GM11168 (cell line): ENCODE data around the gene GGT5.
"Not testable (repeated sequence)": the region's sequence is repeated elsewhere in the genome, so short reads cannot be mapped to it uniquely, and the experiment has no call there.

Experiments
- in situ Hi-C: fragments of 300-500 bp; cut with MboI; formaldehyde crosslinking; loops from one replicate; pipeline ENCODE4 v1.12.0; 2022; ENCODE audit warnings: low sequenced_read_pairs; ENCODE audit not compliant: unreplicated experiment

GGT5 gene

DNA sequence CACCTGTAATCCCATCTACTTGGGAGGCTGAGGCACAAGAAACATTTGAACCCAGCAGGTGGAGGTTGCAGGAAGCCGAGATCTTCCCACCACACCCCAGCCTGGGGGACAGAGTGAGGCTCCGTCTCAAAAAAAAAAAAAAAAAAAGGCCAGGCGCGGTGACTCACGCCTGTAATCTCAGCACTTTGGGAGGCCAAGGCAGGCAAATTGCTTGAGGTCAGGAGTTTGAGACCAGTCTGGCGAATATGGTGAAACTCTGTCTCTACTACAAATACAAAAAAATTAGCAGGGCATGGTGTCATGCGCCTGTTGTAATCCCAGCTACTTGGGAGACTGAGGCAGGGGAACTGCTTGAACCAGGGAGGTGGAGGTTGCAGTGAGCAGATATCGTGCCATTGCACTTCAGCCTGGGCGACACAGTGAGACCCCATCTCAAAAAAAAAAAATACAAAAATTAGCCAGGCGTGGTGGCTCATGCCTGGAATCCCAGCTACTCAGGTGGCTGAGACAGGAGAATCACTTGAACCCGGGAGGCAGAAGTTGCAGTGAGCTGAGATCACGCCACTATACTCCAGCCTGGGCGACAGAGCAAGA, 6.7 kb downstream of the GGT5 start:
- in situ Hi-C loops, result not testable (repeated sequence)

DNA sequence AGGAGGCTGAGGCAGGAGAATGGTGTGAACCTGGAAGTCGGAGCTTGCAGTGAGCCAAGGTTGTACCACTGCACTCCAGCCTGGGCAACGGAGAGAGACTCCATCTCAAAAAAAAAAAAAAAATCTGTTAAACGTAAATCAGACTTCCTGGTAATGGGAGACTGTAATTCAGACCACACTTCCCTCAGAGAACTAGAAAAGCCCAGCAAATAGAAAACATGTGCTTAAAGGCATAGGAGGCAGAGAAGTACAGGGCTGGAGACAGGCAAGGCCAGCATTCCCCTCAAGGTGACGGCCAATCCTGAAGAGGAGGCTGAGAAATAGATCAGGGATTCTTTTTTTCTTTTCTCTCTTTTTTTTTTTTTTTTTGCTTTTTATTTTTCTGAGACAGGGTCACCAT, 8.2 kb downstream of the GGT5 start:
- in situ Hi-C loops, result no loop called here

DNA sequence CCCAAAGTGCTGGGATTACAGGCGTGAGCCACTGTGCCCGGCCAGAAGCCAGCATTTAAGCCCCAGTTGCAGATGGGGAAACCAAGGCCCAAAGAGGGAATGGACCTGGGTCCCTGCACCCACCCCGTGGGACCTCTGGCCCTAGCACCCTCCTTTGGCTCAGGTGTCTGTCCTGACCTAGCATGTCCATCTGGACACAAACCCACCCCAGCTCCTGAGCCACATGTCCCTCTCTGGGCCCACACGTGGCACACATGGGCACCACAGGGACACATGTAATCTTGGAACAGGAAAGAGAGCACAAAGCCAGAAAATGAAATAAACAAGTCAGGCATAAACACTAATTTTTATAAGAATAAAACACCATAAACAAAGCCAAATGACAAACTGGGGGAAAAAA, 9.6 kb downstream of the GGT5 start:
- in situ Hi-C loops, result no loop called here

DNA sequence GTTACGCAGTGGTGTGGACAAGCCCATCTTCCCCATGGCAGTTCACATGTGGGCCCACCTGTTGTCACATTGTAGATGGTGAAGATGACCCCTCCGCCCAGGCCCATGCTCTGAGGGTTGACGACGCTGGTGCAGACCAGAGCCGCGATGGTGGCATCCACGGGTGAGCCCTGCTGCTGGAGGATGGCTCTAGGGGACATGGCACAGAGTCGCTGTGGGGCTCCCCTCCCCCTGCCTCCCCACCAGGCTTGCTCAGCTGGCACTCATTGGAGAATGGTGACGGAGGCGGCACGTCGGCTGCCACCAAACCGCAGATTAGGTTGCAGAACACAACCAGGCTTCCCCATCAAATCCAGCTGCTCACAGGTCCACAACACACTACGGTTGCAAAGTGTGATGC, 11.1 kb downstream of the GGT5 start:
- in situ Hi-C loops, result no loop called here

DNA sequence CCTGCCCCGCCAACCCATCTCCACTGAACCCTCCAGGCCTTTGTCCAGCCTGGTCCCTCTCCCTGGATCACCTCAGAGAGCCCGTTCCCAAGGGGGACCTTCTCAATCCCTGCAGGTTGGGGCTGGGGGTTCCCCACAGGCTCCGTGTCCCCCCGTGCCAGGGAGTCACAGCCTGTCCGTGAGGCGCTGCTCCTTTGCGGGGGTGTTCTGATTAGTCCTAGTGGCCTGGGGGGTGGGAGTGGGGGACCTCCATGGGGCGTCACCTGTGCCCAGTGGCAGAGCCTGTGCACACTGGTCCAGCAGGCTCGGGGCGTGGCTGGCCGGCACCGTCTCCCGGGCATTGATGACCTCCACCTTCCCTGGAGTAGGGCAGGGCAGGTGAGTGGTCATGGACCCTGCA, 11.6 kb downstream of the GGT5 start:
- in situ Hi-C loops, result no loop called here

DNA sequence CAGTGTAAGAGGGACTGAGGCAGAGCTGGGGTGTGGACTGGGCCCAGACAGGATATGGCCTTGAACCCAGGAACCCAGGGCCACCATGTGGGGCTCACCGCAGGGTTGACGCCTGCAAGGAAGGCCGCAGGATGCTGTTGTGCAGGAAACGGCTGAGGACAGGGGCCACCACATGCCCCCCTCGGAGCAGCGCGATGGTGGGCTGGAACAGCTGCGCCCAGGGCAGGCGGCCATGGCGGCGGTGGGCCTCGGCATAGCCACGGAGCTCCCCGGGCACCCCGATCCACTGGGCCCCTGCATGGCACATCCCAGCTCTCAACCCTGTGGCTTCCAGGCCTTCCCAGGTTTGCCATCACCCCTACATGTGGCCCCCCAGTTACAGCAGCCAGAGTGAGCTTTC, 12.2 kb downstream of the GGT5 start:
- in situ Hi-C loops, result no loop called here

DNA sequence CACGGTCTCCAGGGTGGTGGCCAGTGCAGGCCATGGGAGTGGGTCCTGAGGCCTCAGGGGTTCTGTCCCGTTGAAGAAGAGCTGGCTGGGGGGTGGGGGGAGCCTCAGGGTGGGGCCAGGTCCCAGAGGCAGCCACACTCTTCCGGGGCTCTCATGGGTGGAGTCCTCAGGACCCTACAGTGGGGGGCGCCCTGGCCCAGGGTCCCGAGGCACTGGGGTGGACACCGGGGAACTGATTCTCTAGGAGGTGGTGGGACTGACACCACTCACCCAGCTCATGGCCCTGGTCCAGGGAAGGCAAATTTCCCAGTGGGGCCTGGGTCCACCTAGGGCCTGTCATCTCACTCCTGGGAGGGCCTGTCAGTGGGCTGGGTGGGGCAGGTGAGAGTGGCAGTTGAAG, 12.8 kb downstream of the GGT5 start:
- in situ Hi-C loops, result no loop called here

DNA sequence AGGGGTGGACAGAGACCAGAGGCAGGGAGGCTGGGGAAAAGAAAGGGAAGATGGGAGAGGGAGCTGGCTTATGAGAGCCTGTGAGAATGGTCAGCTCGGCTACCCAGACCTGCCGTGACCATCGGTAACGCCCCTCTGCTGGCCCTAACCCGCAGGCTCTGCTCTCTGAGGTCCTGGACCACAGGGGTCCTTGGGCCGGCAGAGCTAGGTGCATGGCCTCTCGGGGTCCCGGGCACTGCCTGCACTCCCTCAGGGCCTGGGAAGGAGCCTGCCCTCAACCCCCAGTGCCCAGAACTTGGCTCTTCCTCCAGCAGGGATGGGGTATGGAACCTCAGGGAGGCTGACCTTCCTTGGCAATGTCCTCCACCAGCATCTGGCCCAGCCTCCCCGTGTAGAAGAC, 13.2 kb downstream of the GGT5 start:
- in situ Hi-C loops, result no loop called here

DNA sequence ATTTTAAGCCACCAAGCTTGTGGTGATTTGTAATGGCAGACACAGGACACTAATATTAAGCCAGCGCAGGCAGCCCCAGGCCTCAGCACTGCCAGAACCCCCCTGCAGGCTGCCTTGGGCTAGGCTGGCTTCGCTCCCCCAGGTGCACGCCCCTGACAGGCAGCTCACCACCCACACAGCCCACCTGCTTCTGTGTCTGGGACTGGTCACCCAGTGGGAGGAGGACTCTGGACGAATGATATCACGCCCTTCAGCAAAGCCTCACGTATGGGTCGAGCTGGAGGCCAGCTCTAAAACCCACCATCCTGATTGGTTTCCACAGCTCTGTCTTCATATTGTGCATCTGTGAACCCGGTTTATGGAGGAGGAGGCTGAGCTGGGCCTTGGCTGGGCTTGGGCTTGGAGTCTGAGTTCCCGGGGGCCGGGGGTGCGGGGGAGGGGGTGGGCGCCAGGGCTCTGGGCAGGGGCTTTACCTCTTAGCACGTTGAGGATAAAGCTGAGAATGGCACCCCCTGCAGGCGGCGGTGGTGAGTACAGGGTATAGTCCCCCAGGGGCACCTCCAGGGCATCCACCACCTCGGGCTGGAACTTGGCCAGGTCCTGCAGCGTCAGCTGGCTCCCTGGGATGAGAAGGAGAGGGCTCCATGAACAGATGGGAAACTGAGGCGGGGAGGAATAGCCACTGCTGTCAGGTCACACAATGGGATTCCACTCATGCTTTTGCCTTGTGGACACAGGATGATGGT, 13.8 kb downstream of the GGT5 start:
- in situ Hi-C loops, result no loop called here

DNA sequence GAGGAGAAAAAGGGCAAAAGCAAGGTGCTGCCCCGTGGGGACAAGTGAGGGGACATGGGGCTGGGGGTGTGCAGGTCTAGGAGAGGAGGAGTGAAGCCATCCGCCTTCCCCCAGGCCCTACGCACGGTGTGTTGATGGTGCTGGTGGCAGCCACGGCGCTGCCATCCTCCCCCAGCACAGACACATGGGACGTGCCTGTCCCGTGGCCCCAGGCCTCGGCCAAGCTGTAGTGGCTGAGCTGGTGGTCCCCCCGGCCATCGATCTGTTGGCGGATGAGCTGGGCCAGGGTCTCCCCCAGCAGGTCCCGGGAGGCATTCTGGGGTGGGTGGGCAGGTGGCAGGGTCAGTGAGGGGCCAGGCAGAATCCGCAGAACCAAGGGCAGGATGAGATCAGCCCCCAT, 18.9 kb downstream of the GGT5 start:
- in situ Hi-C loops, result no loop called here

DNA sequence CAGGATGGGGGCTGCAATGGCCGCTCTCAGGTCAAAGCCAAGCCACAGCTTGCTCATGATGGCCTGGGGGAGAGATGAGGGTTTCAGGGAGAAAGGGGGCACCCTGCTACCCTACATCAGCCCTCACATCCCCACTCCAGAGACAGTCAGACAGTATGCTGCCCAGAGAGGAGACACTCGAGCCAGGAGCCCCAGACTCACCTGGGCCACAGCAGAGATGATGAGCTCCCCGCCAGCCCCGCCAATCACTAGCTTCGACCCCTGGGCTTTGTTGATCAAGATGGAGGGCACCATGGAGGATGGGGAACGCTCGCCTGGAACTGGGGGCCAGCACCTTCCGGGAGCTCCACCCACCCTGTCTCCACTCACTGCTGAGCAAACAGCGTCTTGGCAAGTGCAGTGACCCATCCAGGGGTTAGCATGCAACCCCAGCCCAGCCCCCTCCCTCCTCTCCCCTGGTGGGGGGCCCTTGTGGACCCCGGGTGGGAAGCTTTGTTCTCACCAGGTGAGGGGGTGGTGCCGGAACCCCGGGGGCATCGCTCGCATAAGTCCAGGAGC, 19.8 kb downstream of the GGT5 start:
- in situ Hi-C loops, result no loop called here

DNA sequence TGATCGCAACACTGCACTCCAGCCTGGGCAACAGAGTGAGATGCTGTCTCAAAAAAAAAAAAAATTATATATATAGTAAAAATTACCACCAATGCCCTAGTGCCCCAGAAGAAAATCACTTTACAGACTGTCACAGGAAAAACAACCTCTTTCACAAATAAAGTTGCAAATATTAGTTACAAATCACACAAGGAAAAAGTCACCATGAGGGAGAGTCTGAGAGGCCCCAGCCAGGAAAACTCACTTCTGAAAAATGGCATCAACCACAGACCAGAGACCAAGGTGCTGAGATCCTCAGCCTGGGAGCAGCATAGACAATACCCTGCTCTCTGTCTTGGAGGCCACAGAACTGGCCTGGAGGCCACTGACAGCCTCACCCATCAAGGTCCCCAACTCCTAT, 20.4 kb downstream of the GGT5 start:
- in situ Hi-C loops, result no loop called here

DNA sequence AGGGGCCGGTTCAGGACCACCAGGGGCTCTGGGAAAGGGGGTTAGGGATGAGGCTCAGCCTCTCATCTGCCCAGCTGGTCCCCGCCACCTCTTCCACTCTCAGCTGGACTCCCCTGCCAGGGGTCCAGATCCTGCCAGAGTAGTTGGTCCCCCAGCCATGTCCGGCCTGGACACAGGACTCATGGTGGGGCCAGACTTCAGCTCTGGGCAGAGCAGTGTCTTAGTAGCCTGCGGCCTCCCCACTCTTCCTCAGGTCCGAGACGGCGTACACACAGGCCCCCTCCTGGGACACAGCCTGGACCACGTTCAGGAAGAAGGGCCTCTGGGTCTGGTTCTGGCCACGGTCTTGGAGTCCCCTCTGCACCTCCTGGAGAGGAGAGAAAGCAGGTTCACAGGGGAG, 25.1 kb downstream of the GGT5 start:
- in situ Hi-C loops, result no loop called here

DNA sequence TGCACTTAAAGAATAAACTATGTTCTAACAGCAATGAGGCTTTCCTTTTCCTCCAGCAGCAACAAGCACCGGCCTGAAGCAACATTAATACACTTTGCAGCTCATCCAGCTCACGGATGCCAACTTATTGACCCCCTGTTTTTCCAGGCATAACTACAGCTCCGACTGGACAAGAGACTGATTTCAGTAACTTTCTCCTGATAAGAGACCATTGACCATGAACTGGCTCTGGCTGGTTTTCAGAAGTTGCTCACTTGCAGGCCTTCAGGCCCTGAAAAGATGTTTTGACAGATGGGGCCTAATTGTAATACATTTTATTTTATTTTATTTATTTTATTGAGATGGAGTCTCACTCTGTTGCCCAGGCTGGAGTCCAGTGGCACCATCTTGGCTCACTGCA, 27.5 kb downstream of the GGT5 start:
- in situ Hi-C loops, result no loop called here

DNA sequence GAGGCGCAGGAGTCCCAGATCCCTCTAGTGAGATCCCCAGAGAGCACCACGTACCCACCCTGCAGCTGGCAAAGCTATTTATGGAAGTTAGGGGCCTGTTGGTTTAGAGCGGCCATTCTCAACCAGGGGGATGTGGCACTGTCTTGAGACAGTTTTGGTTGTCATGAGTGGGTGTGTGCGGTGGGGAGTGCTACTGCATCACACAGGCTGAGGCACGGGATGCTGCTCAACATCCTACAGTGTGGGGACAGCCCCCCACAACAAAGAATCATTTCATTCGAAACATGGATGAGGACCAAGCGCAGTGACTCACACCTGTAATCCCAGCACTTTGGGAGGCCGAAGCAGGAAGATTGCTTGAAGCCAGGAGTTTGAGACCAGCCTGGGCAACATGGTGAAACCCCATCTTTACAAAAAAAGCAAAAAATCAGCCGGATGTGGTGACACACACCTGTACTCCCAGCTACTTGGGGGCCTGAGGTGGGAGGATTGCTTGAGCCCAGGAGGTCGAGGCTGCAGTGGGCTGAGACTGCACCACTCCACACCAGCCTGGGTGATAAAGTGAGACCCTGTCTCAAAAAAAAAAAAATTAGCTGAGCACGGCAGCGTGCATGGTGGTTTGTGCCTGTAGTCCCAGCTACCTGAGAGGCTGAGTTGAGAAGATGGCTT, 28.2 kb downstream of the GGT5 start:
- in situ Hi-C loops, result no loop called here

DNA sequence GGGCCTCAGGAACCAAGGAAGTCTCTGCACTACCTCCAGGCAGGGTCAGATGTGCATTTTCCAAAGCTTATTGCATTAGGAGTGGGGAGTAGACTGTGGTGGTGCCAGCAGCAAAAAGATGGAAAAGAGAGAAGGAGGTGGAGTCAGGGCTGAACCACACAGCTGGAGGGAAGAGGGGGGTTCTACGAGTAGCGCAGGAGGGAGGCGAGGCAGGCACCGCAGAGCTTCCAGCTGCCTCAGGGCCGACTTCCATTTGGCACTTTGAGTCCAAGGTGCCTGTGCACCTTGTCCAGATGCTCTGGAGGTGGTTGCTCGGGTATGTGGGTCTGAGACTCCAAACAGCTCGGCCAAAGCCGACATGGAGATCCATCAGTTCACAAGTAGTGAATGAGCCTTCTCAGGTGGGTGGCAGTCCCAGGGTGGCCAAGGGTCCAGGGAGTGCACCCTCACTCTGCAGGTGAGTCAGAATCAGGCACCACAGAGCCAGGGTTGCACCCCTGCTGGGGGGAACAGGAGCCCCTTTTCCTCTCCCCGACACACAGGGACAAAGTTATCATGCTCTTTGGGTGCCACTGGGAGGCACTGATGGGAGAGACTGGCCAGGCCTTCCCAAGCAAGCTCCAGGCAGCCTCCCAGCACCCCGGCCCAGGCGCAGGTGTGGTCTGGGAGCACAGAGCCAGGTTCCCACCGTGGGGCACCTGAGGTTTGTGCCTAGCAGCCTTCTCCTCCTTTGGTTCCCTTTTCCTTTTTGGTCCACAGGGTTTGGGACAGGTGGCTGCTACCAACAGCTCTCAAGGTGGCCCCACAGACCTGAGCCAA, 30.2 kb downstream of the GGT5 start:
- in situ Hi-C loops, result no loop called here

DNA sequence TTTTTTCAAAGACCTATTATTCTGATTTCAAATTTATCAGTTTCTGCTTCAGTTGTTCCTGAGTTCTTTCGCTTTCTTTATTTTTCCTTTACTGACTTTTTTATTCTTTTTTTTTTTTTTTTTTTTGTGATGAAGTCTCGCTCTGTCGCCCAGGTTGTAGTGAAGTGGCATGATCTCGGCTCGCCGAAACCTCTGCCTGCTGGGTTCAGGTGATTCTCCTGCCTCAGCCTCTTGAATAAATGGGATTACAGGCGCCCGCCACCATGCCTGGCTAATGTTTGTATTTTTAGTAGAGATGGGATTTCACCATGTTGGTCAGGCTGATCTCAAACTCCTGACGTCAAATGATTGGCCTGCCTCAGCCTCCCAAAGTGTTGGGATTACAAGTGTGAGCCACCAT, 31.8 kb downstream of the GGT5 start:
- in situ Hi-C loops, result not testable (repeated sequence)

DNA sequence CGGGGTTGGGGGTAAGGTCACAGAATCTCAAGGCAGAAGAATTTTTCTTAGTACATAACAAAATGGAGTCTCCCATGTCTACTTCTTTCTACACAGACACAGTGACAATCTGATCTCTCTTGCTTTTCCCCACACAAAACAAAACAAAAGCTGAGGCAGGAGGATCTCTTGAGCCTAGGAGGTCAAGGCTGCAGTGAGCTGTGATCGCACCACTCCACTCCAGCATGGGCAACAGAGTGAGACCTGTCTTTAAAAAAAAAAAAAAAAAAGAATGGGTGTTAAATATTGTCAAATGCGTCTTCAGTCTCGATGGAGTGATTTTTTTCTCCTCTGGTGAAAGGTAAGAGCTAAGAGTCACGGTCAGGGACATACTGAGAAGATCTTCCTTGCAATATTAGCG, 33.2 kb downstream of the GGT5 start:
- in situ Hi-C loops, result not testable (repeated sequence)

DNA sequence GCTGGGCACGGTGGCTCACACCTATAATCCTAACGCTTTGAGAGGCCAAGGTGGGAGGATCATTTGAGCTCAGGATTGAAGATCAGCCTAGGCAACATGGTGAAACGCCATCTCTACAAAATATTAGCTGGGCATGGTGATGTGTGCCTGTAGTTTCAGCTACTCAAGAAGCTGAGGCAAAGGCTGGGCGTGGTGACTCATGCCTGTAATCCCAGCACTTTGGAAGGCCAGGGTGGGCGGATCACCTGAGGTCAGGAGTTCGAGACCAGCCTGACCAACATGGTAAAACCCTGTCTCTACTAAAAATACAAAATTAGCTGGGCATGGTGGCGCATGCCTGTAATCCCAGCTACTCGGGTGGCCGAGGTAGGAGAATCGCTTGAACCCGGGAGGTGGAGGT, 34.5 kb downstream of the GGT5 start:
- in situ Hi-C loops, result not testable (repeated sequence)

DNA sequence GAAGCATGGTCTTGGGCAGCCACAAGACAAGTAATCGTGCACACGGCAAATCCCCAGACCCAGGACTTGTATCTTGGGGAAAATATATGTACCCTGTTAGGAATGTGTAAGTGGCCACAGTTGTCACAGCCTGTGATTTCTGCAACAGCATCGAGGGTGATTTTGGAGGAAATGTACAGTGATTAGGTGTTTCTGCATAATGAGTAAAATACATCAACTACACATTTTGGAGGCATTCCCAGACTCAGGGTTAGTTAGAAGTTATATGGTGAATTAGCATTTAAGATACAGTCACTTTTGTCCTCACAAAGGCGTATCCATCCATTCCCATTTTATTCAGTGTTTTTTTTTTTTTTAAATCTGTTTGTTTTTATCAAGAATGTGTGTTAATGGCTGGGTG, 35.2 kb downstream of the GGT5 start:
- in situ Hi-C loops, result no loop called here

DNA sequence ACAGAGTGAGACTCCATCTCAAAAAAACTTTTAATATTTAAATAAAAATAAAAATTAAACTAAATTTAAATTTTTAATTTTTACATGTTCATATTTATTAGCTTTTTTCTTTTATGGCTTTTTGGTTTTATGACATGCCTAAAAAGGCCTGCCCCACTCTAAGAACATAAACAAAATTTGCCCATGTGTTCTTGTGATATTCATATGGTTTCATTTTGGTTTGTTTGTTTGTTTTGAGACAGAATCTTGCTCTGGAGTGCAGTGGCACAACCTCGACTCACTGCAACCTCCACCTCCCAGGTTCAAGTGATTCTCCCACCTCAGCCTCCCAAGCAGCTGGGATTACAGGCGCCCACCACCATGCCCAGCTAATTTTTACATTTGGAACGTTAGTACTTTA, 35.9 kb downstream of the GGT5 start:
- in situ Hi-C loops, result no loop called here
